ENCODE data around the gene VAV2. TPM values are rescaled to one million over a fixed set of nuclear protein-coding genes. Genes with fewer than 3 reads are reported as not detected.

Gene VAV2
- total and polyA plus RNA-seq, 4 donors, result 4.9 to 26.4 (median 17.0) TPM

- no peak for DNase-seq (ENCODE audit: low spot score)
- no peak for TF ChIP-seq NR2F2 (IDR thresholded peaks at IDR 0.05)
- TF ChIP-seq CTCF (IDR thresholded peaks at IDR 0.05; ENCODE audit: low read depth, low read length, missing input control), result no peak
- Histone ChIP-seq H3K4me3 (ENCODE audit: low read depth in 1 of 3, low read length in 3 of 3) (no peak overlapping the region), H3K36me3 (ENCODE audit: control insufficient read depth in 4 of 4, insufficient read depth in 3 of 4, low read depth in 1 of 4, low read length in 3 of 4) (peaks cover under 1 to 13% (median 3%) of the 10 kb centered on the region in 4 donors), H3K9me3 (ENCODE audit: control insufficient read depth in 4 of 4, low read length in 3 of 4) (no peaks in the 10 kb centered on the region), H3K4me1 (ENCODE audit: control insufficient read depth in 4 of 4, insufficient read depth in 4 of 4, low read length in 3 of 4) (no peaks in the 10 kb centered on the region), H3K27me3 (ENCODE audit: control insufficient read depth in 4 of 4, insufficient read depth in 4 of 4, low read length in 3 of 4) (no peaks in the 10 kb centered on the region), H3K9ac (ENCODE audit: low read depth in 1 of 2, low read length in 2 of 2) (no peak overlapping the region), H3K27ac (ENCODE audit: low read depth in 1 of 2, low read length in 2 of 2) (no peak overlapping the region)
- 97% methylated on average over 9 of the region's 9 CpGs for WGBS
Observed at GRCh38 chr9:133815781-133816180, 176.3 kb downstream of the VAV2 start.

- Histone ChIP-seq H3K4me3 (ENCODE audit: low read depth in 1 of 3, low read length in 3 of 3) (no peak overlapping the region), H3K27ac (ENCODE audit: low read depth in 1 of 2, low read length in 2 of 2) (no peak overlapping the region), H3K27me3 (ENCODE audit: control insufficient read depth in 4 of 4, insufficient read depth in 4 of 4, low read length in 3 of 4) (no peaks in the 10 kb centered on the region), H3K36me3 (ENCODE audit: control insufficient read depth in 4 of 4, insufficient read depth in 3 of 4, low read depth in 1 of 4, low read length in 3 of 4) (peaks cover 2 to 21% (median 7%) of the 10 kb centered on the region in 4 donors), H3K9ac (ENCODE audit: low read depth in 1 of 2, low read length in 2 of 2) (no peak overlapping the region), H3K4me1 (ENCODE audit: control insufficient read depth in 4 of 4, insufficient read depth in 4 of 4, low read length in 3 of 4) (no peaks in the 10 kb centered on the region), H3K9me3 (ENCODE audit: control insufficient read depth in 4 of 4, low read length in 3 of 4) (no peaks in the 10 kb centered on the region)
- TF ChIP-seq GABPA (IDR thresholded peaks at IDR 0.05 in 1 of 2, conservative IDR thresholded peaks at IDR 0.05 in 1 of 2), result no peak
- TF ChIP-seq CTCF (IDR thresholded peaks at IDR 0.05; ENCODE audit: low read depth, low read length, missing input control), result no peak
- no peak for TF ChIP-seq EGR1 (IDR thresholded peaks at IDR 0.05; ENCODE audit: low read depth in 2 of 2)
- no peak for TF ChIP-seq ATF3 (IDR thresholded peaks at IDR 0.05)
- no peak for TF ChIP-seq SP1 (IDR thresholded peaks at IDR 0.05)
- no peak for TF ChIP-seq FOXA1 (IDR thresholded peaks at IDR 0.05)
- TF ChIP-seq RAD21 (IDR thresholded peaks at IDR 0.05), result no peak
- TF ChIP-seq RXRA (IDR thresholded peaks at IDR 0.05), result no peak
- no peak for TF ChIP-seq HNF4G (IDR thresholded peaks at IDR 0.05)
- no peak for TF ChIP-seq JUND (IDR thresholded peaks at IDR 0.05)
- no peak for TF ChIP-seq ZBTB33 (IDR thresholded peaks at IDR 0.05)
- TF ChIP-seq NR2F2 (IDR thresholded peaks at IDR 0.05), result no peak
- no peak for TF ChIP-seq TAF1 (conservative IDR thresholded peaks at IDR 0.05)
- no peak for TF ChIP-seq YY1 (IDR thresholded peaks at IDR 0.05)
- no peak for TF ChIP-seq FOXA2 (IDR thresholded peaks at IDR 0.05)
- TF ChIP-seq REST (IDR thresholded peaks at IDR 0.05), result no peak
- no peak for TF ChIP-seq MAX (IDR thresholded peaks at IDR 0.05)
- TF ChIP-seq HNF4A (conservative IDR thresholded peaks at IDR 0.05), result no peak
- WGBS, result 90% methylated on average over 25 of the region's 25 CpGs
- no peak for DNase-seq (ENCODE audit: low spot score)
Observed at GRCh38 chr9:133814586-133815208, 177.4 kb downstream of the VAV2 start.
